A673 (cell line): ENCODE measurements around the gene FAM20B. TPM values are rescaled to one million over a fixed set of nuclear protein-coding genes. Genes with fewer than 3 reads are reported as not detected.

Experiments used
- BruUV-seq: library from RNA; stranded (reverse); fragments of 400-500 nt; replicated peaks from 2 replicates; lab custom pipeline; 2021; lab: Mats Ljungman, UMichigan
- CTCF ChIA-PET: fragments of 300-600 bp; sonication (Branson Sonifier 250); formaldehyde crosslinking; loops from one replicate; lab custom pipeline; 2022; ENCODE audit warnings: antibody characterized with exemption; lab: Charles Lee
- POLR2A ChIA-PET: fragments of 300-600 bp; sonication (Branson Sonifier 250); formaldehyde crosslinking; loops from one replicate; lab custom pipeline; 2022; ENCODE audit warnings: antibody characterized with exemption; ENCODE audit not compliant: low non-redundant PET; lab: Charles Lee
- DNase-seq: peaks from one replicate; pipeline ENCODE4 v3.0.0-alpha.2; 2015; ENCODE audit warnings: low spot score
- H3K27ac ChIP-seq: fragments of 200-600 bp; sonication (generic); 2 replicates; pipeline ENCODE4 v1.5.1; 2016; ENCODE audit warnings: mixed run types, low read depth, mild to moderate bottlenecking, mixed read lengths, antibody characterized with exemption, low read length; ENCODE audit not compliant: poor library complexity, severe bottlenecking
- H3K27me3 ChIP-seq: fragments of 200-600 bp; sonication (generic); replicated peaks from 2 replicates; pipeline ENCODE4 v1.6.1; 2017; ENCODE audit warnings: mixed run types, low read depth, mild to moderate bottlenecking, mixed read lengths, antibody characterized with exemption, low read length; ENCODE audit not compliant: insufficient read depth, poor library complexity
- H3K36me3 ChIP-seq: fragments of 200-600 bp; sonication (generic); 2 replicates; pipeline ENCODE4 v1.6.1; 2016; ENCODE audit warnings: mixed run types, mild to moderate bottlenecking, mixed read lengths, antibody characterized with exemption, low read length; ENCODE audit not compliant: insufficient read depth, poor library complexity, severe bottlenecking
- H3K4me1 ChIP-seq: fragments of 200-600 bp; sonication (generic); 2 replicates; pipeline ENCODE4 v1.6.1; 2017; ENCODE audit warnings: mixed run types, mild to moderate bottlenecking, mixed read lengths, antibody characterized with exemption, low read length; ENCODE audit not compliant: insufficient read depth, poor library complexity, severe bottlenecking
- H3K4me3 ChIP-seq: fragments of 200-600 bp; sonication (generic); 2 replicates; pipeline ENCODE4 v1.5.1; 2016; ENCODE audit warnings: low read depth, mixed run types, mild to moderate bottlenecking, mixed read lengths, low read length; ENCODE audit not compliant: poor library complexity, severe bottlenecking
- H3K9me3 ChIP-seq: fragments of 200-600 bp; sonication (generic); 2 replicates; pipeline ENCODE4 v1.6.1; 2016; ENCODE audit warnings: mixed run types, low read depth, mild to moderate bottlenecking, mixed read lengths, antibody characterized with exemption, low read length; ENCODE audit not compliant: poor library complexity, severe bottlenecking
- EZH2 ChIP-seq: fragments of 200-600 bp; sonication (generic); IDR thresholded peaks from 2 replicates; pipeline ENCODE4 v1.6.1; 2017; ENCODE audit warnings: borderline replicate concordance, low read depth, mild to moderate bottlenecking, mixed read lengths, antibody characterized with exemption, low read length; ENCODE audit not compliant: poor library complexity, severe bottlenecking
- intact Hi-C: fragments of 100-400 bp; cut with micrococcal nuclease; formaldehyde crosslinking; loops from one replicate; pipeline ENCODE4 v1.10.0; 2022; ENCODE audit not compliant: unreplicated experiment
- total RNA-seq: library from RNA; stranded (reverse); gene quantifications from 2 replicates; pipeline ENCODE4 v1.2.3, GENCODE V29; 2021
- TF ChIP-seq, protein P1 (sequence below): fragments of 300-800, 200-600 bp; sonication (generic); conservative IDR thresholded peaks from 2 replicates; pipeline ENCODE4 v1.5.1; 2017; ENCODE audit warnings: low read depth, mild to moderate bottlenecking, antibody characterized with exemption, low read length, moderate library complexity, mixed read lengths

The FAM20B gene
- total RNA-seq, 1 experiment from 2014 or later: 43.3 TPM

DNA sequence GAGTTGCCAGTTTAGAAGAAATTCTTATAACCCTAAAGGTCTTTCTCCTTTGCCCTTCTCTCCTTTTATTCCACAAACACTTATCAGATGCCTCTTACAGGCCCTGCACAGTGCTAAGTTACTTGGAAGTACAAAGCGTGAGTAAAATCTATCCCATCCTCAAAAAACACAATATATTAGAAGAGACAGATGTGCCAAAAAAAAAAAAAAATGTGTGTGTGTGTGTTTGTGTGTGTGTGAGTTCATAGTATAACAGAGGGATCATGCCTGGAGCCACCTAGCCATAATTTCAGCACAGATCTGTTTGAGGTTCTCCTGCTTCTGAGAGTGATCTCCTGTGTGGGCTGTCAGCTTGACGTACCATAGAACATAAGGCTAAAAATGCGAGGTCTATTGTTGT, 5.0 kb downstream of the FAM20B start:
- peaks cover 15% of the 10 kb centered on the region for H3K4me1 ChIP-seq
- no peak for TF ChIP-seq EZH2
- TF ChIP-seq, protein P1, sequence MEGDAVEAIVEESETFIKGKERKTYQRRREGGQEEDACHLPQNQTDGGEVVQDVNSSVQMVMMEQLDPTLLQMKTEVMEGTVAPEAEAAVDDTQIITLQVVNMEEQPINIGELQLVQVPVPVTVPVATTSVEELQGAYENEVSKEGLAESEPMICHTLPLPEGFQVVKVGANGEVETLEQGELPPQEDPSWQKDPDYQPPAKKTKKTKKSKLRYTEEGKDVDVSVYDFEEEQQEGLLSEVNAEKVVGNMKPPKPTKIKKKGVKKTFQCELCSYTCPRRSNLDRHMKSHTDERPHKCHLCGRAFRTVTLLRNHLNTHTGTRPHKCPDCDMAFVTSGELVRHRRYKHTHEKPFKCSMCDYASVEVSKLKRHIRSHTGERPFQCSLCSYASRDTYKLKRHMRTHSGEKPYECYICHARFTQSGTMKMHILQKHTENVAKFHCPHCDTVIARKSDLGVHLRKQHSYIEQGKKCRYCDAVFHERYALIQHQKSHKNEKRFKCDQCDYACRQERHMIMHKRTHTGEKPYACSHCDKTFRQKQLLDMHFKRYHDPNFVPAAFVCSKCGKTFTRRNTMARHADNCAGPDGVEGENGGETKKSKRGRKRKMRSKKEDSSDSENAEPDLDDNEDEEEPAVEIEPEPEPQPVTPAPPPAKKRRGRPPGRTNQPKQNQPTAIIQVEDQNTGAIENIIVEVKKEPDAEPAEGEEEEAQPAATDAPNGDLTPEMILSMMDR: no peak
- no TSS peak for BruUV-seq
- no peak overlapping the region for H3K27ac ChIP-seq
- POLR2A ChIA-PET: no interaction called here
- no peaks in the 10 kb centered on the region for H3K9me3 ChIP-seq
- no peak overlapping the region for H3K4me3 ChIP-seq
- CTCF ChIA-PET: no interaction called here
- DNase-seq: no peak
- no peaks in the 10 kb centered on the region for H3K36me3 ChIP-seq
- intact Hi-C loops: no loop called here
- H3K27me3 ChIP-seq: no peaks in the 10 kb centered on the region

DNA sequence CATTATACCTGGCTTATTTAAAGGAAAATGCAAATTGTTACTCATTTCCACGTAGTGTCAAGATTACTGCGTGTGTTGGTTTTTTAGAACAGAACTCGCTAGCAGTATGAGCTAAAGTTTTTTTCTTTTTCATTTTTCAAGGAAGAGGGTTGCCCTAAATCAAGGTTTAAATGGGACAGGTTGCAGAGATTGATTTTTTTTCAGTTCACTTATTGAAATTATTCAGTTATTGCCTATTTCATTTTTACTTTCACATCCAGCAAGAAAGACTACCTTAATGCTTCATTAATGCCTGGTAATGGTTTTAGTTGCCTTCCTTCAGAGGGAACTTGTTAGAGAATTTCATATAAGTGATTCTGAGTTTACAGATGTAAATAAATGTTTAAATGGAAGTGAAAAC, 5.6 kb downstream of the FAM20B start:
- H3K4me3 ChIP-seq: no peak overlapping the region
- H3K36me3 ChIP-seq: no peaks in the 10 kb centered on the region
- H3K4me1 ChIP-seq: peaks cover 15% of the 10 kb centered on the region
- intact Hi-C loops: no loop called here
- TF ChIP-seq EZH2: no peak
- TF ChIP-seq, protein P1: no peak
- H3K9me3 ChIP-seq: no peaks in the 10 kb centered on the region
- BruUV-seq: no TSS peak
- POLR2A ChIA-PET: no interaction called here
- DNase-seq: no peak
- H3K27me3 ChIP-seq: no peaks in the 10 kb centered on the region
- CTCF ChIA-PET: no interaction called here
- H3K27ac ChIP-seq: no peak overlapping the region

DNA sequence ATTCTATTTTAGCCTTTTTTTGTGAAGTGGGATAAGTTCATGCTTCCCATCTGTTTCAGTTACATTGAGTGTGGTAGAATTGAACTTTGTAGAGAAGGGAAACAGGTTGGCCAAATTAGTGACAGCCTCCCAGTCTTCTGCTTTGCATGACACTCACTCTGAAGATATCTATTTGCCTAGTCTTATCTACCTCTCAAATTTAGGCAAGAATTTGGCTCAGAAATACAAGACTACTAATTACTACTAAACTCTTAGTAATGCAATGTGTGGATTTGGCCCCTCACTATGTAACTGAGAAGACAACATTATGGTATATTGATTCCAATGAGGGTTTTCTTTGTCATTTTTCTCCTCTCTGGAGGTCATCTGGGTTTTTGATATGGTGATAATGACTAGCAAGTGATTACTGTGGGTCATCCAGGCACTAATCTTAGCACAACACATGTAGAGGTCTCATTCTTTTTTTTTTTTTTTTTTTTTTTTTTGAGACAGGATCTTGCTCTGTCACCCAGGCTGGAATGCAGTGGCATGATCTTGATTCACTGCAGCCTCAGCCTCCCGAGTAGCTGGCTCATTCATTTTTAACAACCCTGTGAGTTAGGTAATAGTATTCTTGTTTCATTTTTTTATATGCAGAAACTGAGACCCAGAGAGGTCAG, 6.3 kb downstream of the FAM20B start:
- Histone ChIP-seq H3K27ac (no peak overlapping the region), H3K36me3 (no peaks in the 10 kb centered on the region), H3K9me3 (no peaks in the 10 kb centered on the region), H3K27me3 (no peaks in the 10 kb centered on the region), H3K4me3 (no peak overlapping the region), H3K4me1 (peaks cover 13% of the 10 kb centered on the region)
- CTCF ChIA-PET: no interaction called here
- intact Hi-C loops: no loop called here
- no TSS peak for BruUV-seq
- no peak for DNase-seq
- POLR2A ChIA-PET: interaction anchor here (0.7 kb wide), 1 partner anchor 43 kb away, joined by 3 read pairs; no protein-coding TSS in a partner anchor
- no peak for TF ChIP-seq EZH2
- TF ChIP-seq, protein P1: no peak
